HEK293 (cell line): Measurements from ENCODE around the gene STEAP3.

Experiments used
- CTCF ChIA-PET: fragments of 350-600 bp; formaldehyde crosslinking; extraction: SDS; loops from one replicate; lab custom pipeline; 2021; ENCODE audit warnings: antibody characterized with exemption; lab: Yijun Ruan, JAX
- POLR2A ChIA-PET: fragments of 300-600 bp; formaldehyde crosslinking; extraction: SDS; loops from one replicate; lab custom pipeline; 2020; ENCODE audit warnings: antibody characterized with exemption, inconsistent platforms; lab: Yijun Ruan, JAX
- H3K27ac ChIP-seq: fragments of 200-500 bp; sonication (Bioruptor generic); 2 replicates; pipeline ENCODE4 v1.5.1; 2014; ENCODE audit warnings: low read depth, low read length, control low read depth, inconsistent platforms; ENCODE audit errors: extremely low read depth
- H3K36me3 ChIP-seq, 2 experiments: fragments of 200-500 bp in 1 of 2; sonication (Bioruptor generic) in 1 of 2; 1 replicate in 1 of 2; 2 replicates in 1 of 2; pipeline ENCODE4 v1.5.1; 2014 to 2017; ENCODE audit warnings: inconsistent platforms in 2 of 2, low read length in 2 of 2; ENCODE audit not compliant: control insufficient read depth in 2 of 2, insufficient read depth in 1 of 2
- H3K4me1 ChIP-seq: fragments of 200-500 bp; sonication (Bioruptor generic); 2 replicates; pipeline ENCODE4 v1.5.1; 2014; ENCODE audit warnings: mild to moderate bottlenecking, low read length, inconsistent platforms; ENCODE audit not compliant: control insufficient read depth, insufficient read depth
- H3K4me3 ChIP-seq: 2 replicates; pipeline ENCODE4 v1.5.1; 2011; ENCODE audit warnings: low read depth, mild to moderate bottlenecking, control low read depth, low read length, moderate library complexity
- H3K9me3 ChIP-seq: fragments of 200-500 bp; sonication (Bioruptor generic); 2 replicates; pipeline ENCODE4 v1.5.1; 2014; ENCODE audit warnings: low read depth, low read length, inconsistent platforms; ENCODE audit not compliant: control insufficient read depth, insufficient read depth
- AEBP2 ChIP-seq: fragments of 450-650 bp; formaldehyde crosslinking; IDR thresholded peaks from 2 replicates; pipeline ENCODE4 v1.5.1; 2016; ENCODE audit warnings: missing biosample characterization, missing genetic modification characterization, borderline replicate concordance
- KLF8 ChIP-seq: fragments of 450-650 bp; formaldehyde crosslinking; IDR thresholded peaks from 2 replicates; pipeline ENCODE4 v1.5.1; 2016; ENCODE audit warnings: missing biosample characterization, missing genetic modification characterization
- MZF1 ChIP-seq: fragments of 450-650 bp; formaldehyde crosslinking; IDR thresholded peaks from 2 replicates; pipeline ENCODE4 v1.5.1; 2017; ENCODE audit warnings: missing biosample characterization, missing genetic modification characterization, borderline replicate concordance
- PRDM6 ChIP-seq: fragments of 450-650 bp; formaldehyde crosslinking; IDR thresholded peaks from 2 replicates; pipeline ENCODE4 v1.5.1; 2017; ENCODE audit warnings: missing biosample characterization, missing genetic modification characterization
- ZFP37 ChIP-seq: fragments of 450-650 bp; formaldehyde crosslinking; IDR thresholded peaks from 2 replicates; pipeline ENCODE4 v1.5.1; 2016; ENCODE audit warnings: missing biosample characterization, missing genetic modification characterization
- ZFP41 ChIP-seq: fragments of 450-650 bp; formaldehyde crosslinking; IDR thresholded peaks from 2 replicates; pipeline ENCODE4 v1.5.1; 2016; ENCODE audit warnings: missing biosample characterization, missing genetic modification characterization, borderline replicate concordance
- ZNF121 ChIP-seq: fragments of 450-650 bp; formaldehyde crosslinking; IDR thresholded peaks from 2 replicates; pipeline ENCODE4 v1.5.1; 2016; ENCODE audit warnings: missing biosample characterization, missing genetic modification characterization
- ZNF146 ChIP-seq: fragments of 450-650 bp; formaldehyde crosslinking; IDR thresholded peaks from 2 replicates; pipeline ENCODE4 v1.5.1; 2016; ENCODE audit warnings: missing biosample characterization, missing genetic modification characterization
- ZNF221 ChIP-seq: fragments of 450-650 bp; formaldehyde crosslinking; IDR thresholded peaks from 2 replicates; pipeline ENCODE4 v1.5.1; 2017; ENCODE audit warnings: missing biosample characterization, missing genetic modification characterization, borderline replicate concordance
- ZNF391 ChIP-seq: fragments of 450-650 bp; formaldehyde crosslinking; IDR thresholded peaks from 2 replicates; pipeline ENCODE4 v1.5.1; 2016; ENCODE audit warnings: low read depth, missing biosample characterization, missing genetic modification characterization, borderline replicate concordance
- ZNF416 ChIP-seq: fragments of 450-650 bp; formaldehyde crosslinking; IDR thresholded peaks from 2 replicates; pipeline ENCODE4 v1.5.1; 2016; ENCODE audit warnings: missing biosample characterization, missing genetic modification characterization
- ZNF48 ChIP-seq: fragments of 450-650 bp; formaldehyde crosslinking; IDR thresholded peaks from 2 replicates; pipeline ENCODE4 v1.5.1; 2016; ENCODE audit warnings: missing biosample characterization, missing genetic modification characterization
- ZNF488 ChIP-seq: fragments of 450-650 bp; formaldehyde crosslinking; IDR thresholded peaks from 2 replicates; pipeline ENCODE4 v1.5.1; 2016; ENCODE audit warnings: missing biosample characterization, missing genetic modification characterization
- ZNF501 ChIP-seq: fragments of 450-650 bp; formaldehyde crosslinking; IDR thresholded peaks from 2 replicates; pipeline ENCODE4 v1.5.1; 2016; ENCODE audit warnings: missing biosample characterization, missing genetic modification characterization
- ZNF585B ChIP-seq: fragments of 450-650 bp; formaldehyde crosslinking; IDR thresholded peaks from 2 replicates; pipeline ENCODE4 v1.5.1; 2016; ENCODE audit warnings: missing biosample characterization, missing genetic modification characterization
- ZNF596 ChIP-seq: fragments of 450-650 bp; IDR thresholded peaks from 2 replicates; pipeline ENCODE4 v1.5.0; 2018; ENCODE audit warnings: missing biosample characterization, mild to moderate bottlenecking, missing genetic modification characterization, moderate library complexity
- ZNF629 ChIP-seq: fragments of 450-650 bp; formaldehyde crosslinking; IDR thresholded peaks from 2 replicates; pipeline ENCODE4 v1.5.1; 2017; ENCODE audit warnings: missing biosample characterization, missing genetic modification characterization
- ZXDB ChIP-seq: fragments of 450-650 bp; formaldehyde crosslinking; IDR thresholded peaks from 2 replicates; pipeline ENCODE4 v1.5.1; 2016; ENCODE audit warnings: missing biosample characterization, missing genetic modification characterization
- TF ChIP-seq, protein P1 (sequence below): fragments of 450-650 bp; formaldehyde crosslinking; IDR thresholded peaks from 2 replicates; pipeline ENCODE4 v1.5.1; 2016; ENCODE audit warnings: missing biosample characterization, missing genetic modification characterization, borderline replicate concordance
- TF ChIP-seq, protein P2 (sequence below): fragments of 450-650 bp; formaldehyde crosslinking; IDR thresholded peaks from 2 replicates; pipeline ENCODE4 v1.5.1; 2017; ENCODE audit warnings: missing biosample characterization, missing genetic modification characterization

STEAP3 gene

DNA sequence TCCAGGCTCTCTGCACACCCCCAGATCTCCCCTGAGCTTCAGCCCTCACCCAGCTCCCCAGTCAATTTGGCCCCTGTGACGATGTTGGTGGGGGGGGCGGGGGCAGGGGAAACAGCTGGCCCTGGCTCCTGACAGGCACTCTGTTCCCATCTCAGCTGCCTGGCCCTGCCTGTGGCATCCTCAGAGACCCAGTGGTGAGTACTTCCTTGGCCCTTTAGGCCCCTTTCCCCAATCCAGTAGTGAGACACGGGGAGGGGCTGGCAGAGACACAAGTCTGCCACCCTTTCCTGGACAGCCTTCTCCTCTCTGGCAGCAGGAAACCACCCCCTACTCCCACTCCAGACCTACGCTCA, 45.8 kb upstream of the STEAP3 start:
- Histone ChIP-seq H3K27ac (no peak overlapping the region), H3K36me3 (no peaks in the 10 kb centered on the region), H3K4me1 (no peaks in the 10 kb centered on the region), H3K4me3 (no peak overlapping the region), H3K9me3 (no peaks in the 10 kb centered on the region)
- ChIA-PET POLR2A (no interaction called here), CTCF (interaction anchor here (0.7 kb wide), 1 partner anchor 131 kb away, joined by 4 read pairs; no protein-coding TSS in a partner anchor)
- TF ChIP-seq, protein P1, sequence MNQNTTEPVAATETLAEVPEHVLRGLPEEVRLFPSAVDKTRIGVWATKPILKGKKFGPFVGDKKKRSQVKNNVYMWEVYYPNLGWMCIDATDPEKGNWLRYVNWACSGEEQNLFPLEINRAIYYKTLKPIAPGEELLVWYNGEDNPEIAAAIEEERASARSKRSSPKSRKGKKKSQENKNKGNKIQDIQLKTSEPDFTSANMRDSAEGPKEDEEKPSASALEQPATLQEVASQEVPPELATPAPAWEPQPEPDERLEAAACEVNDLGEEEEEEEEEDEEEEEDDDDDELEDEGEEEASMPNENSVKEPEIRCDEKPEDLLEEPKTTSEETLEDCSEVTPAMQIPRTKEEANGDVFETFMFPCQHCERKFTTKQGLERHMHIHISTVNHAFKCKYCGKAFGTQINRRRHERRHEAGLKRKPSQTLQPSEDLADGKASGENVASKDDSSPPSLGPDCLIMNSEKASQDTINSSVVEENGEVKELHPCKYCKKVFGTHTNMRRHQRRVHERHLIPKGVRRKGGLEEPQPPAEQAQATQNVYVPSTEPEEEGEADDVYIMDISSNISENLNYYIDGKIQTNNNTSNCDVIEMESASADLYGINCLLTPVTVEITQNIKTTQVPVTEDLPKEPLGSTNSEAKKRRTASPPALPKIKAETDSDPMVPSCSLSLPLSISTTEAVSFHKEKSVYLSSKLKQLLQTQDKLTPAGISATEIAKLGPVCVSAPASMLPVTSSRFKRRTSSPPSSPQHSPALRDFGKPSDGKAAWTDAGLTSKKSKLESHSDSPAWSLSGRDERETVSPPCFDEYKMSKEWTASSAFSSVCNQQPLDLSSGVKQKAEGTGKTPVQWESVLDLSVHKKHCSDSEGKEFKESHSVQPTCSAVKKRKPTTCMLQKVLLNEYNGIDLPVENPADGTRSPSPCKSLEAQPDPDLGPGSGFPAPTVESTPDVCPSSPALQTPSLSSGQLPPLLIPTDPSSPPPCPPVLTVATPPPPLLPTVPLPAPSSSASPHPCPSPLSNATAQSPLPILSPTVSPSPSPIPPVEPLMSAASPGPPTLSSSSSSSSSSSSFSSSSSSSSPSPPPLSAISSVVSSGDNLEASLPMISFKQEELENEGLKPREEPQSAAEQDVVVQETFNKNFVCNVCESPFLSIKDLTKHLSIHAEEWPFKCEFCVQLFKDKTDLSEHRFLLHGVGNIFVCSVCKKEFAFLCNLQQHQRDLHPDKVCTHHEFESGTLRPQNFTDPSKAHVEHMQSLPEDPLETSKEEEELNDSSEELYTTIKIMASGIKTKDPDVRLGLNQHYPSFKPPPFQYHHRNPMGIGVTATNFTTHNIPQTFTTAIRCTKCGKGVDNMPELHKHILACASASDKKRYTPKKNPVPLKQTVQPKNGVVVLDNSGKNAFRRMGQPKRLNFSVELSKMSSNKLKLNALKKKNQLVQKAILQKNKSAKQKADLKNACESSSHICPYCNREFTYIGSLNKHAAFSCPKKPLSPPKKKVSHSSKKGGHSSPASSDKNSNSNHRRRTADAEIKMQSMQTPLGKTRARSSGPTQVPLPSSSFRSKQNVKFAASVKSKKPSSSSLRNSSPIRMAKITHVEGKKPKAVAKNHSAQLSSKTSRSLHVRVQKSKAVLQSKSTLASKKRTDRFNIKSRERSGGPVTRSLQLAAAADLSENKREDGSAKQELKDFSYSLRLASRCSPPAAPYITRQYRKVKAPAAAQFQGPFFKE (tag by site-specific recombination), result no peak
- TF ChIP-seq ZNF221 (no peak), ZXDB (tag by site-specific recombination) (no peak), ZNF488 (tag by site-specific recombination) (no peak), ZNF629 (tag by site-specific recombination) (no peak), ZNF121 (tag by site-specific recombination) (no peak), ZNF596 (tag by site-specific recombination) (no peak), ZNF48 (tag by site-specific recombination) (no peak), ZNF585B (tag by site-specific recombination) (no peak), KLF8 (tag by site-specific recombination) (no peak), MZF1 (tag by site-specific recombination) (no peak), ZNF391 (no peak)
- TF ChIP-seq, protein P2, sequence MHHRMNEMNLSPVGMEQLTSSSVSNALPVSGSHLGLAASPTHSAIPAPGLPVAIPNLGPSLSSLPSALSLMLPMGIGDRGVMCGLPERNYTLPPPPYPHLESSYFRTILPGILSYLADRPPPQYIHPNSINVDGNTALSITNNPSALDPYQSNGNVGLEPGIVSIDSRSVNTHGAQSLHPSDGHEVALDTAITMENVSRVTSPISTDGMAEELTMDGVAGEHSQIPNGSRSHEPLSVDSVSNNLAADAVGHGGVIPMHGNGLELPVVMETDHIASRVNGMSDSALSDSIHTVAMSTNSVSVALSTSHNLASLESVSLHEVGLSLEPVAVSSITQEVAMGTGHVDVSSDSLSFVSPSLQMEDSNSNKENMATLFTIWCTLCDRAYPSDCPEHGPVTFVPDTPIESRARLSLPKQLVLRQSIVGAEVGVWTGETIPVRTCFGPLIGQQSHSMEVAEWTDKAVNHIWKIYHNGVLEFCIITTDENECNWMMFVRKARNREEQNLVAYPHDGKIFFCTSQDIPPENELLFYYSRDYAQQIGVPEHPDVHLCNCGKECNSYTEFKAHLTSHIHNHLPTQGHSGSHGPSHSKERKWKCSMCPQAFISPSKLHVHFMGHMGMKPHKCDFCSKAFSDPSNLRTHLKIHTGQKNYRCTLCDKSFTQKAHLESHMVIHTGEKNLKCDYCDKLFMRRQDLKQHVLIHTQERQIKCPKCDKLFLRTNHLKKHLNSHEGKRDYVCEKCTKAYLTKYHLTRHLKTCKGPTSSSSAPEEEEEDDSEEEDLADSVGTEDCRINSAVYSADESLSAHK, result no peak

DNA sequence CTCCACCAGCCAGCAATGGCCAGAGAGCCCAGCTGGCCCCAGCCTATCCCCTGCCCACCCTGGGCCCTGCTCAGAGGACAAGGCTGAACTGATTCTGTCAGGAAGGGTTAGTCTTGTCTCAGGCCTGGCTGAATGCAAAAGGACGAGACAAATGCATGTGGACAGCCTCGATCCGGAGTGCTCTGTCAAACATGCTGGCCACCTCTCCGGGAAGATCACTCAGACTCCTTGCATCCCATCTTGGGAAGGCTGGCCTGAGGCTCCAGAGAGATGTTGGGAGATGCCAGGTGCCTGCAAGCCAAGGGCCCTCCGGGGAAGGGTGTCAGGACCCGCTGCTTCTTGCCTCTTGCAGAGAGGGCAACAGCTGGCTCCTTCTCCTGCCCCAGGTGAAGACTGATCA, 44.9 kb upstream of the STEAP3 start:
- no peak for TF ChIP-seq ZNF416 (tag by site-specific recombination)
- no peak for TF ChIP-seq ZFP37 (tag by site-specific recombination)
- TF ChIP-seq ZFP41 (tag by site-specific recombination), result no peak
- TF ChIP-seq AEBP2, result no peak
- no peak for TF ChIP-seq ZNF146 (tag by site-specific recombination)
- no peak for TF ChIP-seq PRDM6 (tag by site-specific recombination)
- TF ChIP-seq ZNF501 (tag by site-specific recombination), result no peak
- TF ChIP-seq, all 188 proteins: peak for 0
- POLR2A ChIA-PET, result no interaction called here
- Histone ChIP-seq H3K9me3 (no peaks in the 10 kb centered on the region), H3K4me1 (no peaks in the 10 kb centered on the region), H3K4me3 (no peak overlapping the region), H3K27ac (no peak overlapping the region), H3K36me3 (no peaks in the 10 kb centered on the region)
- CTCF ChIA-PET, result interaction anchor here (0.9 to 1.5 kb wide), 2 partner anchors 52 to 1961 kb away, joined by 3 read pairs; no protein-coding TSS in a partner anchor
